Activated gamma-delta T cell (primary cell): Measurements from ENCODE around the gene PPHLN1.

ENCODE experiments used
- DNase-seq: peaks from one replicate; lab custom pipeline; 2025; lab: John Stamatoyannopoulos, UW
- total RNA-seq, 2 donors: gene quantifications; one replicate each; lab custom pipeline; 2026; lab: John Stamatoyannopoulos, UW

Gene PPHLN1, protein sequence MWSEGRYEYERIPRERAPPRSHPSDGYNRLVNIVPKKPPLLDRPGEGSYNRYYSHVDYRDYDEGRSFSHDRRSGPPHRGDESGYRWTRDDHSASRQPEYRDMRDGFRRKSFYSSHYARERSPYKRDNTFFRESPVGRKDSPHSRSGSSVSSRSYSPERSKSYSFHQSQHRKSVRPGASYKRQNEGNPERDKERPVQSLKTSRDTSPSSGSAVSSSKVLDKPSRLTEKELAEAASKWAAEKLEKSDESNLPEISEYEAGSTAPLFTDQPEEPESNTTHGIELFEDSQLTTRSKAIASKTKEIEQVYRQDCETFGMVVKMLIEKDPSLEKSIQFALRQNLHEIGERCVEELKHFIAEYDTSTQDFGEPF
- 110 to 129 reads per million in 2 donors for total RNA-seq

DNA sequence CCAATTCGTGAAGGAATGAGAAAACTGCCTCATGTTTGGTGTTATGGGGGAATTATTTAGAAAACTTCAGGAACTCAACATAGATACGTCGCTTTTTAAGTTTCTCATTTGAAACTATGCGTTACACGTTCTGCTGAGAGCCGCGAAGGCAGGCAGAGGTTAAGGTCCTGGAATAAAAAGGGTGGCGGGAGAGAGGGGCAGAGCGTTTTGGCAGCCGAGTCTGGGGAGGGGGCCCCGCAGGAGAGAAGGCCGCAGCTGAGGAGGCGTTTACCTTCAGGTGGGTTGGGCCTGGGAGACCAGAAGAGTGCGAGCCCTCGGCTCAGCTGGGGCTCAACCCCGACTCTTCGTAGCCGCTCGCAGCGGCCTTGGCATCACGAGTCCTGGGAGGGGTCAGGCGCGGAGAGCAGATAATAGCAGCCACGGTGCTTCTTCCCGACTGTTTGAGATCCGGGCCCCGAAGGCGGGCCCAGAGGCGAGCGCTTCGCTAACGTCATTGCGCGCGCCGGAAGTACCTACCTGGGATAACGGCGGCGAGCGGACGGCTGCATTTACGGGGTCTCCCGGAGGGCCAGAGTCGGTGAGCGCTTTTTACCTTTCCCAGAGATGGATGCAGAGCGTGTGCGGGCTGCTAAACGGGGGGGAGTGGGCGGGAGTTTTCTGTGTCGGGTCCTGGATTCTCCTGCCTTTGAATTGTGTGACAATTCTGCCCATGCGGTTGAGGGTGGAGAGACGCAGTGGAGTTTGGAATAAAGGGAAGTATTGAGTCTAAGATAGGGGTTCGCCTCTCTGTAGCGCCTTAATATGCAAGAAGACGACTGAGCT, at the start of gene PPHLN1, which contains the start of gene ZCRB1:
TSS of gene PPHLN1 (plus strand) at position 515 of the 822 bp plus-strand sequence. CDS start 9,736 bp downstream, outside the sequence.
TSS of gene ZCRB1 (minus strand) at position 442 of the 822 bp plus-strand sequence. CDS start 1,992 bp downstream, outside the sequence.
- DNase-seq = peak; percentile 60

DNA sequence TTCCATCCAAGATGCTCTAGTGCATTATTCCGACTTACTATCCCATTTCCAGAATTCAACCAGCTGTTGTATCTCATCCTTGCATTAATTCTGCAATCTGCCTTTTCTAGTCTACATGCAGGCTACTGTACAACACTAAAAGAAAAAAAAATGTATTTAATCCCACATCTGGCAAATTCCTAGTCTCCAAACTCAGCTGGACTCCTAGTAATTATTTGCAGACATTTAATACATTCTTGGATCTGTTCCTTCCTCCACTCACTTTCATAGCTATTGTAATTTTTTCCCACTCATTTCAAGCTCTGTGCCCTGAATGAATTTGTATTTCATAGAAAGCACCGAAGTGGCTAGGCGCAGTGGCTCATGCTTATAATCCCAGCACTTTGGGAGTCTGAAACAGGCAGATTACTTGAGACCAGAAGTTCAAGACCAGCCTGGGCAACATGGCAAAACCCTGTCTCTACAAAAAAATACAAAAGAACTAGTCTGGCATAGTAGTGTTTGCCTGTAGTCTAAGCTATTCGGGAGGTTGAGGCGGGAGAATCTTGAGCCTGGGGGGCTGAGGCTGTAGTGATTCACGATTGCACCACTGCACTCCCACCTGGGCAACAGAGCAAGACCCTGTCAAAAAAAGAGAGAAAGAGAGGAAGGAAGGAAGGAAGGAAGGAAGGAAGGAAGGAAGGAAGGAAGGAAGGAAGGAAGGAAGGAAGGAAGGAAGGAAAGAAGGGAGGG, 48.4 kb upstream of the PPHLN1 start:
- DNase-seq = no peak

DNA sequence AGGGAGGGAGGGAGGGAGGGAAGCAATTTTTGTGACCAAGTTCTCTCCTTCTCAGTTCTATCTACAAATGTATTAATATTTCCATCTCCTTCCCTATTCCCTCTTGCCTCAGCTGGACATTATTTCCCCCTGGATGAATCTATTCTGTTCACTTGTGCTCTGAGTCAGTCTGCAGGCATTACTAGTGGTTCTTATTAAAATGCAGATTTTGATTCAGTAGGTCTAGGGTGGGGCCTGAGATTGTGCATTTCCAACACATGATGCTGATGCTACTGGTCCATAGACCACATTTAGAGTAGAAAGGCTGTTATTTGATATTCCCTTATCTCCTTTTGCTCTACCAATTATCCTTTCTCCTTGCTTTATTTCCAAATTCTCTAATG, 47.8 kb upstream of the PPHLN1 start:
- no peak for DNase-seq

DNA sequence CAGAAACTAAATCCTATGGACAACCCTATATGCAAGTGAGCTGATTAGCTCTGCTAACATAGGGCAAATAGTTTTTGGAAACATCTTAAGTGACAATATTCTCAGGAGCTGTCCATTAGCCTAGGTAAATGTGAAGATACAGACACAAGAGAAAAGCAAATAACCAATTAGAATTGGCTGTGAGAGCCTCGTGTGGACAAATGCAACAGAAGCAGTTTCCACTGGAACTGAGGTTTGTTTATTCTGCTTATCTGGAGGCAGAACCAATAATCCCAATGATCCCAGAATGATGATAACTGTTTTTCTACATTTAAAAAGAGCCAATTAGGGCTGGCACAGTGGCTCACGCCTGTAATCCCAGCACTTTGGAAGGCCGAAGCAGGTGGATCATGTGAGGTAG, 44.7 kb upstream of the PPHLN1 start:
- DNase-seq = no peak

DNA sequence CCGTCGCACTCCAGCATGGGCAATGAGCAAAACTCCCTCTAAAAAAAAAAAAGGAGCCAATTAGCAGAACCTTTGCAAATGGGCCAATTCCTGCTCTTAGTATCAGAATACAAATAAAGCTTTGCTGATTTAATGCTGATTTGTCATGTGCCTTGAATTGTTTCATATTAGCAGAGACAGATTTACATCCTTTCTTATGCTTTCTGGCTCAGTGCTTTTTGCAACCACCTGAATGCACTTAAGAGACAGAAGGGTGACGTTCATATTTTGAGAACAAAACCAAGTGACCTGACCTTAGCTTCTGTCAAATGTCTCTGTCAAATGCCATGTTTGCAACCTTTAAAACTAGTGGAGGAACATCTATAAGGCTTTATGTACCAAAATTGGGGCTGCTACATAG, 44.1 kb upstream of the PPHLN1 start:
- DNase-seq = no peak

DNA sequence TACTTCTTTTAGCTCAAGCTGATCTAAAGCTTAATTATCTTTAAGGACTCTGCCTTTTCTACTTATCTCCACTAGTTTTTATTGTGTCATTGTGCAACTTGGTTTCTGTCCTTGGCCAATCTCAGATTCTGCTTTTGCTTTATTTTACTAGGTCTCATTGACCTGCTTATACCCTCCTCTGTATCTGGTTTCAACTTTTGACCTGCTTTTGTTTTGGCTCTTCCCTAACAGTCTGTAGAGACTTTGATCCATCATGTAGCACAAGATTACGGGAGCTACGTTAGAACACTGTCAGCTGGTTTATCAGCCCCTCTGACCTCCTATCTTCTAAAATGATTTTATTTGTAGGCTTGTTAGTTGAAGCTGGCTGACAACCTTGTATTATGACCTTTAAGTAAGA, 43.7 kb upstream of the PPHLN1 start:
- no peak for DNase-seq

DNA sequence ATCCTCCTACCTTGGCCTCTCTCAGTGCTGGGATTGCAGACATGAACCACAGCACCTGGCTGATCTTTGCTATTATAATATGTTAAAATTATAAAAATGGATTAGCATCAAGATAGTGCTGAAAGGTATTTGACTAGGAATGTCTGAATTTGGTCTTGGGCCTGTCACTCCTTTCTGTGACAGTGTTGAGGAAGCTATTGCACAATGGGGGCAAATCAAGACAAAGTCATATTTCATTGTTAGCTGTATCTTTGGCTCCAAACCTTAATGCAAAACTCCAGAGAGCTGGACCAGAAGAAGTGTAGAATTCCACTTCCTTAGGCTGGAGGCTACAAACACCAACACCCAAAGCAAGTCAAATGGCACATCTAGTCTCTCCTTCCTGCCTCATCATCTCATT, 42.2 kb upstream of the PPHLN1 start:
- DNase-seq = no peak

DNA sequence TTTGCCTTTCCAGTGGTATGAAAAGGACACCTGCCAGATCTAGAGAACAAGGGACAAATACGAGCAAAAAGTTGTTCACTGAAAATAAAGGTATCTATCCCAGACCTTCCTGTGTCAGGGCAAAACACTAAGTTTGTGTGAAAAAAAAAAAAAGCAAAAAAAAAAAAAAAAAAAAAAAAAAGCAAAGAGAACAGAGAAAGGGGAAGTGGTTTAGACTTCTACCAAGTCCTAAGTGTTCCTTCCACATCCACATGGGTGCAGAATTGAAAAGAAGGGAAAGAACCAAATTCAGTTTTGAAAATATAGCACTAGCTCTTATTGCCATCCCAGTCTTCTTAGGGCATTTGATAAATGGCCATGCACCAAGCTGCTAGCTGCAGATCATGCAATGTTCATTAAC, 41.8 kb upstream of the PPHLN1 start:
- DNase-seq = no peak

DNA sequence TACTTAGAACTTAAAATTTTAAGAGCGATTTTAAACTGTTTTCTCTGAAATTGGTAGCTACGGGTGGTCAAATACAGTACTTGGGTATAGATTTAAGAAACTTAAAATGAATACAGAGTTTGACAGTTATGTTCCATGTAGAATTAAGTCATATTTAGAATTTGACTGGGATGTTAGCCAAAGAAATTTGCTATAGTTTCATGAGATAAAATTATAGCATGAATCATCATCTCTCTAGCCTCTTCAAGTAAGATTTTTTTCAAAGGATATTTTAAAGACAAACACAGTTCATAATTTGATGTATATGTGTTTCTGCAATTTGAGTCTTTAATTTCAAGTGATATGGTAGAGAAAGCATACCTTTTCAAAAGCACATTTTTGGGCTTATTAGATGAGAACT, 41.1 kb upstream of the PPHLN1 start:
- no peak for DNase-seq

DNA sequence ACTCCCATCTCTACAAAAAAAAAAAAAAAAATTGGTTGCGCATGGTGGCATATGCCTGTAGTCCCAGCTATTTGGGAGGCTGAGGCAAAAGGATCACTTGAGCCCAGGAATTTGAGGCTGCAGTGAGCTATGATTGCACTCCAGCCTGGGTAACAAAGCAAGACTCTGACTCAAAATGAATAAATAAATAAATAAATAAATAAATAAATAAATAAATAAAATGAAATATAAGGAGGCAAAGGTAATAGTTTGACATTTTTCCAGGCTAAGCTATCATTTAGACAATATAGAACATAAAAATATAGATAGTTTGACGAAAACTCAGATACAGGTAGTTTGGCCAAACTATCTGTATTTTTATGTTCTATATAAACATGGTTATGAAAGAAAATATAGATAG, 40.5 kb upstream of the PPHLN1 start:
- DNase-seq = no peak

DNA sequence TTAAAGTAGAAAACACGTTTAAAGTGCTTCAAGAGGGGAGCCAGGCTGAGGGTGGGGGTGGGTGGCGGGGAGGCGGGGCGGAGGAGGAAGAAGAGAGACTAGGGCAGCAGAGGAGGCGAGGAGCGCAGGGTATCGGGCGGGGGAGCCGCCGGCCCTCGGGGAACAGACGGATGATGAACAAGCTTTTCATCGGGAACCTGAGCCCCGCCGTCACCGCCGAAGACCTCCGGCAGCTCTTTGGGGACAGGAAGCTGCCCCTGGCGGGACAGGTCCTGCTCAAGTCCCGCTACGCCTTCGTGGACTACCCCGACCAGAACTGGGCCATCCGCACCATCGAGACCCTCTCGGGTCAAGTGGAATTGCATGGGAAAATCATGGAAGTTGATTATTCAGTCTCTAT, 39.2 kb upstream of the PPHLN1 start:
- DNase-seq = no peak

DNA sequence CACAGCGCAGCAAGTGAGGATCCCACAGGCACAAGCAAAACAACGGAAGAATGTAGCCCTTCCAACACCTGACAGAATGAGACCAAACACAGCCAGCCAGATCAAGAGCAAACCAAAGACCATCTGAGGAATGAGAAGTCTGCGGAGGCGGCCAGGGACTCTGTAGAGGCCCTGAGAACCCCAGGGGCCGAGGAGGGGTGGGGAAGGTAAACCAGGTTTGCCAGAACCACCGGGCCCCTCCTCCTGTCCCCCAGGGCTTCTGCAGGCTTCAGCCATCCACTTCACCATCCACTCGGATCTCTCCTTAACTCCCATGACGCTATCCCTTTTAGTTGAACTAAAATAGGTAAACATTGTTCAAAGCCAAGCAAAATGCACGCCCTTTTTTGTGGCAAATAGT, 37.4 kb upstream of the PPHLN1 start:
- no peak for DNase-seq

DNA sequence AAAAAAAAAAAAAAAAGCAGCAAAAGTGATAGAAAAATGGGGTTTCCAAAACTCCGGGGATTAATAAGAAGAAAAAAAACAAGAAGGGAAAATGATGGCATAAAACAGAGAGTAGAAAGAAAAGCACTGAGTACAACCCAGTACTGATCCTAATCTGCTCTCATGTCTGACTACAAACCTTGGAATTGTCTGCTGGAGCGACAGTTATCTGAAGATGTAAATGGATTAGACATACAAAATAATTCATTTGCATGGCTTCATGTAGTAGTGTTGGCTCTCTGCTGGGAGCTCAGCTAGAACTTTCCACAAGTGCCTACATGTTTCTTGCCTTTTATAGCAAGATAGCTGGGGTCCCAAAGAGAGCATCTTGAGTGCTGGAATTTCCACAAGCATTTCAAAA, 34.3 kb upstream of the PPHLN1 start:
- no peak for DNase-seq

DNA sequence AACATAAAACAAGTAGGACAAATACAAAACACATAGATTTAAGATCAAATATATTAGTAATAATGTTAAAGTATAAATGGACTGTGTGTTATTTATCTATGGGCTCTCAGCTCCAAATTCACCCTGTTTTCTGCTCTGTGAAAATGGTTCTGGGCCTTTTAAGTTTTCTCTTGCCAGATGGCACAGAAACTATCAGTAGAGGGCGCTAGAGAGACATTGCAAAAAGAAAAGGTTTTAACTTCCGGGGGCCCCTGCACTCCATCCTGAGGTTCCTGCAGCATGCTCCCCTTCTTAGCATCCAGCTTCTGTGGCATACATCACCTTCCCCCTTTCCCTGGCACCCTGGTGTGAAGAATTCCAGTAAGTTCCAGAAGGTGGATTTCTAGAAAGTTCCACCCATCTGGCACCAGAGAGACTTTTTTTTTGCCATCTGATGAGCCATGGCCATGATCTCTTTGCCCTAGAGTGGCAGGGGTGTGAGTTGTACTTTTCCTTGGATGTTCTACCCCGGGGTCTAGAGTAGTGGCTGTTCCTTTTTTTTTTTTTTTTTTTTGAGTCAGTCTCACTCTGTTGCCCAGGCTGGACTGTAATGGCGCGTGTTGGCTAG, 29.4 kb upstream of the PPHLN1 start:
- DNase-seq = no peak

DNA sequence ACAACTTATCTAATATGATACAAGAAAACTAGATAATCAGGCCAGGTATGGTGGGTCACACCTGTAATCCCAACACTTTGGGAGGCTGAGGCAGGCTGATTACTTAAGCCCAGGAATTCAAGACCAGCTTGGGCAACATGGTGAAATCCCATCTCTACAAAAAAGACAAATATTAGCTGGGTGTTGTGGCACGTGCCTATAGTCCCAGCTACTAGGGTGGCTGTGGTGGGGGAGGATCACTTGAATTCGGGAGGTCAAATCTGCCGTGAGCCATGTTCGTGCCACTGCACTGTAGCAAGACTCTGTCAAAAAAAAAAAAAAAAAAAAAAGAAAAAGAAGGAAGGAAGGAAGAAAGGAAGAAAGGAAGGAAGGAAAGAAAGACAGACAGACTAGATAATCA, 27.1 kb upstream of the PPHLN1 start:
- DNase-seq = no peak

DNA sequence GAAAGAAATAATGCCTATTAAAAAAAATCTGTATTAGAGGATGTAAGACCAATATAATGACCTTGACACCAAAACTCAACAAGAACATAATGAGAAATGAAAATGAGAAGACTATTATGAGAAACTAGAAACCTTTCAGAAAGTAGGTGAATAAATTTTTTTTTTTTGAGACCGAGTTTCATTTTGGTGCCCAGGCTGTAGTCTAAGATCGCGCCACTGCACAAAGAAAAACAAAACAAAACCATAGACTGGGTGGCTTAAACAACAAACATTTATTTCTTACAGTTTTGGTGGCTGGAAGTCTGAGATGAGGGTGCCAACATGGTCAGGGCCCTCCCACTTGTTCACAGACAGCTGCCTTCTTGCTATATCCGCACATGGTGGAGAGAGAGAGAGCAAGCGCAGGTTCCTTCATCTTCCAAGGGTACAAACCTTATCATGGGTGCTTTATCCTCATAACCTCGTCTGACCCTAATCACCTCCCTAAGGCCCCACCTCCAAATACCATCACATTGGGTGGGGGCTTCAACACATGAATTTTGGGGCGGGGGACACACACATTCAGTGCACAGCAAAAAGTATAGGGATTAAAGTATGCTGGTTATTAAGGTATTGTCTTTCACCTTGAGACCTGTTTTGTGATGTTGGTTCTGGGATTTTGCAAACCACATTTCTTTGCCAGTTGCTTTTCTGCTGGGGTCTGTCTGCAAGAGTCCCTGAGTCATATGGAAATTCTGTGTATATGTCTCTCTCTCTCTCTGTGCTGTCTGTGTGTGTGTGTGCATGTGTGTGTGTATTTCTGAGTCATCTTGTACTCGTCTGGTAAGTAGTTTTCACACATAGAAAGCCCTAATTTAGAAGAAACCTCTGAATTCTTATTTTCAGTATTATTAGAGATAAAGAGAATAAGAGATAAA, 26.3 kb upstream of the PPHLN1 start:
- no peak for DNase-seq

DNA sequence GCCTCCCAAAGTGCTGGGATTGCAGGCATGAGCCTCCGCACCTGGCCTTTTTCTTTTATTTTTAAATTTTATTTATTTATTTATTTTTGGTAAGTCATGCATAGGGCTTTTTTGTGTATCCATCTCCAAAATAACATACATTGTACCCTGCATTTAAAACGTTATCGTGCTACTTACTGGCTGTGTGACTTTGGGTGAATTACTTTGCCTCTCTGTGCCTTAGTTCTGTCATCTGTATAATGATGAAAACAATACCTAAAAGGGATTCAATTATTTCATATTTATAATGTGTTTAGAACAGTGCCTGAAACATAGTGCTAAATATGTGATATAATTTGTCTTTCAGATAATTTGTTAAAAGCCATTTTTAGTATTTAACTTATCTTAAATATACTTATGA, 19.7 kb upstream of the PPHLN1 start:
- DNase-seq = no peak

DNA sequence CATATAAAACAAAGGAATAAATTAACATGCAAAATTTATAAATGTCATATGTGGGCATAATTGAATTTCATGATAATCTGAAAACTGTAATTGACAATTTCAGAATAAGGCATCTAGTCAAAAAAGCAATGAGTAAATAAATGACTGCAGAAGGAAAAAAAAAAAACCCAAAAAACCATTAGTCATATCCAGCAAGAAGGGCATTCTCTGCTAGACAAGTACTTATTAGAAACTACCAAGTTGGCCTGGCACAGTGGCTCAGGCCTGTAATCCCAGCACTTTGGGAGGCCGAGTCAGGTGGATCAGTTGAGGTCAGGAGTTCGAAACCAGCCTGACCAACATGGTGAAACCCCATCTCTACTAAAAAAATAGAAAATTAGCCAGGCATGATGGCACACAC, 17.6 kb upstream of the PPHLN1 start:
- DNase-seq = no peak

DNA sequence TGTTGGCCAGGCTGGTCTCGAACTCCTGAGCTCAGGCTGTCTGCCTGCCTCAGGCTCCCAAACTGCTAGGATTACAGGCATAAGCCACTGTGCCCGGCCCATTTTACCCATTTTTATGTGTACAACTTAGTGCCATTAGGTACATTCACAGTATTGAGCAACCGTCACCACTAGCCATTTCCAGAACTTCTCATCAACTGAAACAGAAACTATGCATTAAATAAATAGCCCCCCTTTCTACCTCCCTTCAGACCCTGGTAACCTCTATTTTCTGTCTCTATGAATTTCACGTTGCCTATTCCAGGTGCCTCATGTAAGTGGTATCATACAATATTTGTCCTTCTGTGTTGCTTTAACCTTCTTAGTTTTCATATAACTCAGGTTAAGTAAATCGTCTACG, 16.0 kb upstream of the PPHLN1 start:
- no peak for DNase-seq

DNA sequence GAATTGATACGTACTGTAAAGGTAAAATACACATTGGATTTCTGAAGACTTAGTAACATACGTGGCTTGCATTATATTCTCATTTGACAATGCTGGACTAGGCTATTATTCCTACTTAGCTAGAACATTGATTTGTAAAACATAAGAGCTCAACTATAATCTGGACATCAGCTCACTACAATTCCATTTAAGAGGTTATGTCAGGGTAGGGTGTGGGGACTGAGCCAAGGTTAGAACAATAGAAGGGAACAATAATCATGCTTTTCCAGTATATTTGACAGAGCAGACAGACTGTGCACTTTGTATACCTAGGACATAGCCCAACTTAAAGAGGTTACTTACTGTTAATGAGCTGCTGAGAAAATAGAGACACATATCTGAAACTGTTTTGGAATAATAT, 10.9 kb upstream of the PPHLN1 start:
- no peak for DNase-seq

DNA sequence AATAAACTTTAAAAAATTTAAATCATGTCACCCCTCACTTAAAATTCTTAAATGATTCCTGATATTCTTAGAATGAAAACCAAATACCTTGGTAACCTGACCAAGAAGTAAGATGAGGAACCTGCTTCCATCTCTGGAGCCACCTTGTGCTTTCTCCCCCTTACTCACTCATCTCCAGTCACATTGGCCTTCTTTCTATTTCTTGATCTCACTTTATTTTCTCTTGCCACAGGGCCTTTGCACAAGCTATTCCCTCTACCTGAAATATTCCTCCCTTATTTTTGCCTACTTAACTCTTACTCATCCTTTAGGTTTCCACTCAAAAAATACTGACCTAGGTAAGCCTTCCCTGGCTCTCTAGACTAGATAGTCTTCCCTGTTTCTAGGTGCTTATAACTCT, 5.2 kb upstream of the PPHLN1 start:
- no peak for DNase-seq
